ENCODE measurements around the gene NOP9. TPM values are rescaled to one million over a fixed set of nuclear protein-coding genes. Genes with fewer than 3 reads are reported as not detected.

The NOP9 gene
- total RNA-seq, 1 experiment from 2014 or later, result 39.4 TPM

- ATAC-seq, result no peak
- BruUV-seq (replicated peaks), result no TSS peak
- TF ChIP-seq SRF (IDR thresholded peaks at IDR 0.05; ENCODE audit: low read depth) (no peak), EZH2 (IDR thresholded peaks at IDR 0.05) (no peak), ELF1 (IDR thresholded peaks at IDR 0.05; ENCODE audit: borderline replicate concordance, low read depth) (no peak), ZNF274 (IDR thresholded peaks at IDR 0.05; ENCODE audit: low read depth, low read length) (no peak), CEBPB (IDR thresholded peaks at IDR 0.05; ENCODE audit: low read depth) (no peak), JUND (IDR thresholded peaks at IDR 0.05) (no peak), TCF7L2 (IDR thresholded peaks at IDR 0.05; ENCODE audit: borderline replicate concordance, extremely low read depth, insufficient read depth, insufficient read length) (no peak), ZFX (IDR thresholded peaks at IDR 0.05) (no peak), EZH2phosphoT487 (IDR thresholded peaks at IDR 0.05; ENCODE audit: borderline replicate concordance) (no peak), SIN3A (IDR thresholded peaks at IDR 0.05; ENCODE audit: low read depth) (no peak), YY1 (IDR thresholded peaks at IDR 0.05; ENCODE audit: extremely low read depth, insufficient replicate concordance, low read depth, low read length) (no peak), MAX (IDR thresholded peaks at IDR 0.05) (no peak)
- TF ChIP-seq, protein P1, sequence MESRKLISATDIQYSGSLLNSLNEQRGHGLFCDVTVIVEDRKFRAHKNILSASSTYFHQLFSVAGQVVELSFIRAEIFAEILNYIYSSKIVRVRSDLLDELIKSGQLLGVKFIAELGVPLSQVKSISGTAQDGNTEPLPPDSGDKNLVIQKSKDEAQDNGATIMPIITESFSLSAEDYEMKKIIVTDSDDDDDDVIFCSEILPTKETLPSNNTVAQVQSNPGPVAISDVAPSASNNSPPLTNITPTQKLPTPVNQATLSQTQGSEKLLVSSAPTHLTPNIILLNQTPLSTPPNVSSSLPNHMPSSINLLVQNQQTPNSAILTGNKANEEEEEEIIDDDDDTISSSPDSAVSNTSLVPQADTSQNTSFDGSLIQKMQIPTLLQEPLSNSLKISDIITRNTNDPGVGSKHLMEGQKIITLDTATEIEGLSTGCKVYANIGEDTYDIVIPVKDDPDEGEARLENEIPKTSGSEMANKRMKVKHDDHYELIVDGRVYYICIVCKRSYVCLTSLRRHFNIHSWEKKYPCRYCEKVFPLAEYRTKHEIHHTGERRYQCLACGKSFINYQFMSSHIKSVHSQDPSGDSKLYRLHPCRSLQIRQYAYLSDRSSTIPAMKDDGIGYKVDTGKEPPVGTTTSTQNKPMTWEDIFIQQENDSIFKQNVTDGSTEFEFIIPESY (IDR thresholded peaks at IDR 0.05; ENCODE audit: extremely low read depth, insufficient replicate concordance, low read length), result no peak
- TF ChIP-seq, protein P2, sequence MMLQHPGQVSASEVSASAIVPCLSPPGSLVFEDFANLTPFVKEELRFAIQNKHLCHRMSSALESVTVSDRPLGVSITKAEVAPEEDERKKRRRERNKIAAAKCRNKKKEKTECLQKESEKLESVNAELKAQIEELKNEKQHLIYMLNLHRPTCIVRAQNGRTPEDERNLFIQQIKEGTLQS (IDR thresholded peaks at IDR 0.05), result no peak
- TF ChIP-seq, protein P3, sequence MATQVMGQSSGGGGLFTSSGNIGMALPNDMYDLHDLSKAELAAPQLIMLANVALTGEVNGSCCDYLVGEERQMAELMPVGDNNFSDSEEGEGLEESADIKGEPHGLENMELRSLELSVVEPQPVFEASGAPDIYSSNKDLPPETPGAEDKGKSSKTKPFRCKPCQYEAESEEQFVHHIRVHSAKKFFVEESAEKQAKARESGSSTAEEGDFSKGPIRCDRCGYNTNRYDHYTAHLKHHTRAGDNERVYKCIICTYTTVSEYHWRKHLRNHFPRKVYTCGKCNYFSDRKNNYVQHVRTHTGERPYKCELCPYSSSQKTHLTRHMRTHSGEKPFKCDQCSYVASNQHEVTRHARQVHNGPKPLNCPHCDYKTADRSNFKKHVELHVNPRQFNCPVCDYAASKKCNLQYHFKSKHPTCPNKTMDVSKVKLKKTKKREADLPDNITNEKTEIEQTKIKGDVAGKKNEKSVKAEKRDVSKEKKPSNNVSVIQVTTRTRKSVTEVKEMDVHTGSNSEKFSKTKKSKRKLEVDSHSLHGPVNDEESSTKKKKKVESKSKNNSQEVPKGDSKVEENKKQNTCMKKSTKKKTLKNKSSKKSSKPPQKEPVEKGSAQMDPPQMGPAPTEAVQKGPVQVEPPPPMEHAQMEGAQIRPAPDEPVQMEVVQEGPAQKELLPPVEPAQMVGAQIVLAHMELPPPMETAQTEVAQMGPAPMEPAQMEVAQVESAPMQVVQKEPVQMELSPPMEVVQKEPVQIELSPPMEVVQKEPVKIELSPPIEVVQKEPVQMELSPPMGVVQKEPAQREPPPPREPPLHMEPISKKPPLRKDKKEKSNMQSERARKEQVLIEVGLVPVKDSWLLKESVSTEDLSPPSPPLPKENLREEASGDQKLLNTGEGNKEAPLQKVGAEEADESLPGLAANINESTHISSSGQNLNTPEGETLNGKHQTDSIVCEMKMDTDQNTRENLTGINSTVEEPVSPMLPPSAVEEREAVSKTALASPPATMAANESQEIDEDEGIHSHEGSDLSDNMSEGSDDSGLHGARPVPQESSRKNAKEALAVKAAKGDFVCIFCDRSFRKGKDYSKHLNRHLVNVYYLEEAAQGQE (IDR thresholded peaks at IDR 0.05; ENCODE audit: low read depth), result no peak
- Histone ChIP-seq H3K4me3 (replicated peaks in 1 of 2; ENCODE audit: low read depth in 1 of 2, low read length in 2 of 2) (no peak within 1 kb of the TSS), H3K4me1 (ENCODE audit: control insufficient read depth in 1 of 2, insufficient read depth in 2 of 2, low read length in 2 of 2) (peaks cover 7 to 16% of the 10 kb centered on the region in 2 experiments), H3K4me2 (ENCODE audit: low read length) (no peak within 1 kb of the TSS), H3K9me3 (ENCODE audit: control insufficient read depth in 1 of 2, insufficient read depth in 1 of 2, low read depth in 1 of 2, low read length in 2 of 2) (no peaks in the 10 kb centered on the region), H2AFZ (ENCODE audit: low read depth, low read length, poor library complexity, severe bottlenecking) (no peak within 1 kb of the TSS), H3K36me3 (ENCODE audit: control insufficient read depth in 1 of 2, insufficient read depth in 2 of 2, low read length in 2 of 2) (peaks cover 12 to 21% of the 10 kb centered on the region in 2 experiments; a peak in 3 of 4 replicates), H3K9ac (ENCODE audit: low read length) (no peak within 1 kb of the TSS), H3K79me2 (ENCODE audit: insufficient read depth, low read length) (no peaks in the 10 kb centered on the region), H3K27ac (ENCODE audit: low read depth, low read length) (no peak within 1 kb of the TSS), H3K27me3 (ENCODE audit: insufficient read depth, low read length) (no peaks in the 10 kb centered on the region), H3K9me2 (ENCODE audit: insufficient read depth) (no peaks in the 10 kb centered on the region), H4K20me1 (ENCODE audit: insufficient read depth) (no peaks in the 10 kb centered on the region)
- RAD21 ChIA-PET (ENCODE audit: low non-redundant PET in 1 of 2, low total read pairs in 2 of 2, uncharacterized antibody in 2 of 2, unreplicated experiment in 2 of 2), result no interaction called here
- POLR2A ChIA-PET, result no interaction called here
- intact Hi-C loops (cut with micrococcal nuclease), result no loop called here
- DNase-seq (ENCODE audit: low read depth, low spot score), result no peak
- CTCF ChIA-PET, result interaction anchor here (3.3 kb wide), 1 partner anchor 11 kb away, joined by 59 read pairs; the partner anchor contains the start of genes DHRS1 and NOP9
Observed at GRCh38 chr14:24309538-24310264, 10.1 kb downstream of the NOP9 start, which contains the start of gene LTB4R2. TSS of gene LTB4R2 (plus strand) at chr14:24310140. CDS start at chr14:24310665, 525 bp downstream.
